ACC112 (cell line): ENCODE data around the gene BBOF1.
"Not testable (repeated sequence)": the region's sequence is repeated elsewhere in the genome, so short reads cannot be mapped to it uniquely, and the experiment has no call there.

ENCODE experiments used
- H2AFZ ChIP-seq: fragments of 200-600 bp; sonication (generic); one replicate; pipeline ENCODE4 v1.6.0; 2017; ENCODE audit warnings: antibody characterized with exemption, low read length; ENCODE audit not compliant: unreplicated experiment
- H3K27ac ChIP-seq: fragments of 200-600 bp; sonication (generic); 2 replicates; pipeline ENCODE4 v1.5.1; 2014; ENCODE audit warnings: low read depth, mild to moderate bottlenecking, antibody characterized with exemption, low read length, moderate library complexity
- H3K27me3 ChIP-seq: fragments of 200-600 bp; sonication (generic); 2 replicates; pipeline ENCODE4 v1.6.1; 2014; ENCODE audit warnings: mild to moderate bottlenecking, antibody characterized with exemption, low read length, moderate library complexity, mixed read lengths; ENCODE audit not compliant: insufficient read depth
- H3K36me3 ChIP-seq: fragments of 200-600 bp; sonication (generic); 2 replicates; pipeline ENCODE4 v1.6.1; 2016; ENCODE audit warnings: mild to moderate bottlenecking, antibody characterized with exemption, low read length, moderate library complexity, mixed read lengths; ENCODE audit not compliant: insufficient read depth
- H3K4me1 ChIP-seq: fragments of 200-600 bp; sonication (generic); one replicate; pipeline ENCODE4 v1.6.1; 2016; ENCODE audit warnings: low read length, mixed read lengths; ENCODE audit not compliant: insufficient read depth, unreplicated experiment, control insufficient read depth
- H3K4me3 ChIP-seq: fragments of 200-600 bp; sonication (generic); 2 replicates; pipeline ENCODE4 v1.5.1; 2014; ENCODE audit warnings: mild to moderate bottlenecking, low read depth, low read length
- H3K79me2 ChIP-seq: fragments of 200-600 bp; sonication (generic); one replicate; pipeline ENCODE4 v1.6.0; 2016; ENCODE audit warnings: low read length; ENCODE audit not compliant: control insufficient read depth, unreplicated experiment, insufficient read depth

Gene BBOF1

DNA sequence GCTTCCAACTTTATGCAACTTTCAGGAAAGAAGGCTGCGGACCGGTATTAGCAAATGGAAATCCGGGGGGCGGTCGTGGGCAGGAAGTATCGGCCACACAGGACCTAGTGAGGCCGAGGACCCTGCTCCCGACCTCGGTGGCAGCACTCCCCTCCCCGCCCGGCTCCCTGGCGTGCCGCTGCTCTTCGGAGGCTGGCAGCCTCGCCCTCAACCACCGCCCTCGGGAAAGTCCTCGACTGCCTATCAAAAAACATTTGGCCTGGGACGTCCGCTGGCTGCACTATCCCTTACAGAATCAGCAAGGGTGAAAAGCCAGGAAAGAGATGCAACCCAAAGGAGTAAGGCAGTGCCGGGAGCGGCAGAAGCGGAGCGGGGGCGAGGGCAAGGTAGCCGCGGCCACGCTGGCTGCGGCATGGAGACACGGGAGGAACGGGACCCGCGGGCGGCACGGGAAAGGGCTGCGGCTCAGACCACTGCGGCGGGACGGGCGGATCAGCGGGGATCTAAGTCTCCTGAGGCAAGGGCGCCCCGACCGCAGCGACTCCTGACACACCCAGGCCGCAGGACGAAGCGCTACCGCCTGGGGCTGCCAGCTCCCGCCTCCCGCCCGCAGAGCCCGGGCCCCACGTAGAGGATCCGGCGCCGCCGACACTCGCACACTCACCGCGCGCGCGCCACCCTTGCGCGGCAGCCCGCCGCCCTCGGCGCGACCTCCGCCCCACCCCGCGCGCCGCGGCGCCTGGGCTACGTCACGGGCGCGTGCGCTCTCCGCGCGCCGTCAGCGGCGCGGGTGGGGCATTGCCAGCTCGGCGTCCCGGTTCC is at the start of gene BBOF1, which contains the start of gene ENTPD5:
Gene BBOF1, plus strand, starts transcription at position 764 of the 822 bp plus-strand sequence. CDS start 130 bp downstream, outside the sequence.
Gene ENTPD5, minus strand, starts transcription at position 703 of the 822 bp plus-strand sequence. CDS start 31,186 bp downstream, outside the sequence.
- Histone ChIP-seq H3K4me3 (peak within 1 kb of the TSS; percentile 97), H3K36me3 (no peaks in the 10 kb centered on the region), H3K27me3 (no peaks in the 10 kb centered on the region), H3K27ac (peak within 1 kb of the TSS; percentile 94), H2AFZ (peak within 1 kb of the TSS; percentile 98), H3K79me2 (no peaks in the 10 kb centered on the region), H3K4me1 (peaks cover 3% of the 10 kb centered on the region)

DNA sequence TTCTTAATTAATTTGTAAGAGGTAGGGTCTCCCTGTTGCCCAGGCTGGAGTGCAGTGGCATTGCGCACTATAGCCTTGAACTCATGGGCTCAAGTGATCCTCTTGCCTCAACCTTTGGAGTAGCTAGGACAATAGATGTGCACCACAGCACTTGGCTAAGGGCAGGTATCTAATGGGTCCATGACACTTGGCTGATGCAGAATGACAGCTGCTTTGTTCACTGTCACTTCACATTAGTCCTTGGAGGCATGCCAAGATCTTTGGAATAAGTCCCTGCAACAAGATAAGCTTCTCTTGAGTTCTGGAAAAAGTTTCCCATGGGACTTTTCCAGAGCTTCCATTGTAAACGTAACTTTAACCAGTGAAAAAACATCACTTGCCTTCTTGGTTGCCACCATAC is 45.7 kb upstream of the BBOF1 start:
- Histone ChIP-seq H3K4me1 (no peaks in the 10 kb centered on the region), H3K36me3 (no peaks in the 10 kb centered on the region; the same call in 1 of the 2 replicates), H3K79me2 (no peaks in the 10 kb centered on the region), H3K4me3 (no peak overlapping the region), H3K27me3 (no peaks in the 10 kb centered on the region), H2AFZ (no peak overlapping the region), H3K27ac (no peak overlapping the region)

DNA sequence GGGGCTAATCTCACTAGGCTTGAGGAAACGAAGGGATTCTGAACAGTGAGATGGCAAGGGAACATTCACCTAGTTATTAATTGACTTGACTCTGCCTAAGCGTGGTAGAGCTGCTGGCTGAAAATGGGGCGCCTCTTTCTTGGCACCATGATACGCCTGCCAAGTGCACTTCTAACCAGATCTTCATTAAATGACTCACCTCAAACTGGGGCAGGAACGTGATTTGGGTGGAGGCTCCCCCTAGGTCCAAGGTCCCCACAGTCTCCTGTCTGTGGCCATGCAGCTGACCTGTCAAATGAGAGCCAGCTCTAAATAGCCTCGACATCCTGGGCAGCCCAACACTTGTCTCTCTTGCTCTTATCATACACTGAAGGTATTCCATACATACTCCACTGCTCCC is 43.0 kb upstream of the BBOF1 start:
- Histone ChIP-seq H3K4me1 (no peaks in the 10 kb centered on the region), H3K4me3 (no peak overlapping the region), H3K27me3 (no peaks in the 10 kb centered on the region), H2AFZ (no peak overlapping the region), H3K79me2 (no peaks in the 10 kb centered on the region), H3K36me3 (no peaks in the 10 kb centered on the region; the same call in 1 of the 2 replicates), H3K27ac (no peak overlapping the region)

DNA sequence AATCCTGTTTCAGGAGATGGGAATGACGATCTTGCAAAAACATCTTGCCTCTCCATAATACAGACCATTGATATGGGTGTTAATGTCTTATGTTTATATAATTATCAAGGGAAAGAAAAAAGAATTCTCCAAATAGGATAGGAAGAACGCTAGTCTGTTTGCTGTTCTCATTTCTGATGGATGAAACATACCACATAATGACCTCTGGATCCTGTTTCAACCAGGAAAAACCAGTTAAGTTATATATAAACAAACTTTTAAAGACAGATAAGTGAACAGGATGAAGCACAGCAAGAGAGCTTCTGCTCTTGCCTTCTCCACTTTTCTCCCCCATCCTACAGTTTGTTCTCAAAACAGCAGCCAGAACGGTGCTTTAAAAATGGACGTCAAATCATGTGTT is 41.3 kb upstream of the BBOF1 start:
- no peak overlapping the region for H3K27ac ChIP-seq
- H3K4me1 ChIP-seq, result no peaks in the 10 kb centered on the region
- 0 out of 2 replicates have a peak, but pooled peaks cover 2% of the 10 kb centered on the region for H3K36me3 ChIP-seq
- no peaks in the 10 kb centered on the region for H3K79me2 ChIP-seq
- H3K27me3 ChIP-seq, result no peaks in the 10 kb centered on the region
- H3K4me3 ChIP-seq, result no peak overlapping the region
- no peak overlapping the region for H2AFZ ChIP-seq

DNA sequence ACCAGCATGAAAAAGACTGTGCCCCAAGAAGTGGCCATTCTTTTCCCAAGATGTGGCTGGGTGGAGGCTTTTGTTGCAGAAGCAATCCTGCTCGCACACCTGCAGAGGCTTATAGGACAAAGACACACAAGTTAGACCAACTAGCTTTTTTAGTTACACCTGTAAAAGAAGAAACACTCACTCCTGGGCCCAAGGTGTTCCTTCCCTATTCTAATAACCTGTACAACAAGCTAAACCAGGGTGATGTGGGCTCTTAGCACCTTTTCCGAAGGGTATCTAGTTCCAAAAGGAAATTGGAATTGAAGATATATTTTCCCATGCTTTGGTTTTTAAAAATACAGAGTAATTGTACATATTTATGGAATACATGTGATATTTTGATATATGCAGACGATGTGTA is 31.1 kb upstream of the BBOF1 start:
- no peak overlapping the region for H2AFZ ChIP-seq
- no peaks in the 10 kb centered on the region for H3K79me2 ChIP-seq
- H3K4me1 ChIP-seq, result no peaks in the 10 kb centered on the region
- no peak overlapping the region for H3K4me3 ChIP-seq
- H3K27me3 ChIP-seq, result no peaks in the 10 kb centered on the region
- H3K27ac ChIP-seq, result no peak overlapping the region
- H3K36me3 ChIP-seq, result peaks cover 4% of the 10 kb centered on the region; the same call in 1 of the 2 replicates

GRCh38 chr14:73988656-73989055 is 30.5 kb upstream of the BBOF1 start:
- H3K4me1 ChIP-seq, H3K79me2 ChIP-seq, H3K36me3 ChIP-seq, H3K27ac ChIP-seq, H3K4me3 ChIP-seq, H3K27me3 ChIP-seq, H2AFZ ChIP-seq: not testable (repeated sequence)

DNA sequence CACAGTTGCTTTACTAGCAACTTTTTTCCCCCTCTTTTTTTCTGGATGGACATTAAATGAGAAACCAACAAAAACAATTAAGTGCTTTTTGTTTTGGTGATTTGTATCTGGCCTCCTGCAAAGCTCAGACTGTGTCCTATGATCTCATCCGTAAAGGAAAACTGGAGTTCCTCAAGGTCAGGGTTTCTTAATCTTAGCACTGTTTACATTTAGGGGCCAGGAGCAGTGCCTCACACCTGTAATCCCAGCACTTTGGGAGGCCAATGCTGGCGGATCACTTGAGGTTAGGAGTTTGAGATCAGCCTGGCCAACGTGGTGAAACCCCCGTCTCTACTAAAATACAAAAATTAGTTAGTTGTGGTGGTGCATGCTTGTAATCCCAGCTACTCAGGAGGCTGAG is 28.1 kb upstream of the BBOF1 start:
- Histone ChIP-seq H3K27ac (no peak overlapping the region), H3K27me3 (no peaks in the 10 kb centered on the region), H2AFZ (no peak overlapping the region), H3K79me2 (no peaks in the 10 kb centered on the region), H3K36me3 (peaks cover 4% of the 10 kb centered on the region; the same call in 1 of the 2 replicates), H3K4me3 (no peak overlapping the region), H3K4me1 (no peaks in the 10 kb centered on the region)

GRCh38 chr14:73994926-73995325 is 24.2 kb upstream of the BBOF1 start:
- H3K79me2 ChIP-seq, H3K27ac ChIP-seq, H3K4me3 ChIP-seq, H3K36me3 ChIP-seq, H3K4me1 ChIP-seq, H3K27me3 ChIP-seq, H2AFZ ChIP-seq: not testable (repeated sequence)

DNA sequence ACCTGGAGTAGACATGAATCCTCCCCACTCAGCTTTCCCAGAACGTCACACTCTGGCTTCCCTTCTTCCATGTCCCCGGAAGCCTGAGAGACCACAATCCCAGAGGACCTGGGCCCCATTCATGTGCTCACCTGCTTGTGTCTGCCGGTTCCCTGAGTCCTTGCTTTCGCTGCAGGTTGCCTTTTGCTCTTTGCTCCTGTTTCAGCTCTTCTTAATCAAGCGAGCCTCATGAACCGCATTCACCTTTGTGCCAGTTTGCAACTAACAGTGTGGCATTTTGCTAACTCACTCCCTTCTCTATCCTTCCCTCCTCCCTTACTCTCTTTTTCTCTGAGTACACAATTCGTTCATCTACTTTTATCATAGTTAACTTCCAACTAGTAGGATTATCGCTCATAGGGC is 23.2 kb upstream of the BBOF1 start:
- H3K4me3 ChIP-seq, result no peak overlapping the region
- H3K27me3 ChIP-seq, result no peaks in the 10 kb centered on the region
- H2AFZ ChIP-seq, result no peak overlapping the region
- no peaks in the 10 kb centered on the region for H3K79me2 ChIP-seq
- no peaks in the 10 kb centered on the region for H3K4me1 ChIP-seq
- H3K27ac ChIP-seq, result no peak overlapping the region
- 0 out of 2 replicates have a peak, but pooled peaks cover 3% of the 10 kb centered on the region for H3K36me3 ChIP-seq

DNA sequence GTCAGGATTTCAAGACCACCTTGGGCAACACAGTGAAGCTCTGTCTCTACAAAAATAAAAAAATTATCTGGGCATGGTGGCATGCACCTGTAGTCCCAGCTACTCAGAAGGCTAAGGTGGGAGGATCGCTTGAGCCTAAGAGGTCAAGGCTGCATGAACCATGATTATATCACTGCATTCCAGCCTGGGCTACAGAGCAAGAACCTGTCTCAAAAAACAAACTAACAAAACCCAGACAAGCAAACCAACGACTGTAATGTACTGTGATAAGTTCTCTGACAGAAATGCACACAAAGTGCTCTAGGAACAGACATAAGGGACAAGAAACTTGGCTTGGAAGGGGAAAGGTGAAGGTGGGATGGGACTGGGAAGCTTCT is 22.4 kb upstream of the BBOF1 start:
- no peaks in the 10 kb centered on the region for H3K27me3 ChIP-seq
- no peaks in the 10 kb centered on the region for H3K4me1 ChIP-seq
- H3K36me3 ChIP-seq, result 0 out of 2 replicates have a peak, but pooled peaks cover 3% of the 10 kb centered on the region
- no peak overlapping the region for H3K27ac ChIP-seq
- no peaks in the 10 kb centered on the region for H3K79me2 ChIP-seq
- no peak overlapping the region for H2AFZ ChIP-seq
- H3K4me3 ChIP-seq, result no peak overlapping the region
